Breast epithelium (tissue), 3 donors: ENCODE data around the gene ARHGEF4.

Source experiments
- POLR2A ChIP-seq: fragments of 450-650 bp; IDR thresholded peaks from one replicate; pipeline ENCODE4 v1.6.1; 2016; ENCODE audit warnings: antibody characterized with exemption, mild to moderate bottlenecking, moderate library complexity
- POLR2AphosphoS5 ChIP-seq, 3 donors: sonication (generic); formaldehyde crosslinking; IDR thresholded peaks; one replicate each; pipeline ENCODE4 v1.6.1; 2017; ENCODE audit warnings: antibody characterized with exemption in 3 of 3
- TF ChIP-seq, protein P1 (sequence below), 3 donors: fragments of 450-650 bp; IDR thresholded peaks; one replicate each; pipeline ENCODE4 v1.5.1; 2016 to 2017; ENCODE audit warnings: antibody characterized with exemption in 3 of 3, mild to moderate bottlenecking in 3 of 3, moderate library complexity in 3 of 3

DNA sequence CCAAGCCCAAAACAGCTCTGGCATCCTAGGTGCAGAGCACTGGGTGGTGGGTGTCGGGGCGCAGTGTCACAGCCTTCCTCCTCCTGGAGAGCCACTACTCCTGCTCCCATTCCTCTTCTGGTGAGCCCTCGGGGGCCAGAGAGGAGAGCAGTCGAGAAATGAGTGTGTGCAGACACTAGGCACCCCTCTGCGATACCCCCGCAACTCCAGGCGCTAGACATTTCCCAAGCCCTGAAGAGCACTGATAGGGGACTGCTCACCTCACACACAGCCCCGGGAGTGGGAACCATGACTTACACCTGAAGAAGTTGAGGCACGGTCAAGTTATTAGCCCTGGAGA is 202.4 kb downstream of the ARHGEF4 start:
- TF ChIP-seq POLR2A (no peak), POLR2AphosphoS5 (IDR thresholded peaks at IDR 0.05) (no peak)
- TF ChIP-seq, protein P1, sequence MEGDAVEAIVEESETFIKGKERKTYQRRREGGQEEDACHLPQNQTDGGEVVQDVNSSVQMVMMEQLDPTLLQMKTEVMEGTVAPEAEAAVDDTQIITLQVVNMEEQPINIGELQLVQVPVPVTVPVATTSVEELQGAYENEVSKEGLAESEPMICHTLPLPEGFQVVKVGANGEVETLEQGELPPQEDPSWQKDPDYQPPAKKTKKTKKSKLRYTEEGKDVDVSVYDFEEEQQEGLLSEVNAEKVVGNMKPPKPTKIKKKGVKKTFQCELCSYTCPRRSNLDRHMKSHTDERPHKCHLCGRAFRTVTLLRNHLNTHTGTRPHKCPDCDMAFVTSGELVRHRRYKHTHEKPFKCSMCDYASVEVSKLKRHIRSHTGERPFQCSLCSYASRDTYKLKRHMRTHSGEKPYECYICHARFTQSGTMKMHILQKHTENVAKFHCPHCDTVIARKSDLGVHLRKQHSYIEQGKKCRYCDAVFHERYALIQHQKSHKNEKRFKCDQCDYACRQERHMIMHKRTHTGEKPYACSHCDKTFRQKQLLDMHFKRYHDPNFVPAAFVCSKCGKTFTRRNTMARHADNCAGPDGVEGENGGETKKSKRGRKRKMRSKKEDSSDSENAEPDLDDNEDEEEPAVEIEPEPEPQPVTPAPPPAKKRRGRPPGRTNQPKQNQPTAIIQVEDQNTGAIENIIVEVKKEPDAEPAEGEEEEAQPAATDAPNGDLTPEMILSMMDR (IDR thresholded peaks at IDR 0.05) = no peak
